Fibroblast of lung (primary cell): ENCODE results near the gene SPDYE3. TPM values are rescaled to one million over a fixed set of nuclear protein-coding genes. Genes with fewer than 3 reads are reported as not detected.
"Not testable (repeated sequence)": the region's sequence is repeated elsewhere in the genome, so short reads cannot be mapped to it uniquely, and the experiment has no call there.

Experiments
- DNase-seq, 2 donors: peaks; one replicate each; pipeline versions ENCODE4 v3.0.0 to v3.0.0-alpha.2; 2010; ENCODE audit warnings: low read depth in 2 of 2
- H2AFZ ChIP-seq: 2 replicates; pipeline ENCODE4 v1.5.1; 2012; ENCODE audit warnings: low read length, control low read depth, inconsistent platforms
- H3K27ac ChIP-seq: 2 replicates; pipeline ENCODE4 v1.5.1; 2011; ENCODE audit warnings: low read length, control low read depth; ENCODE audit not compliant: insufficient read depth
- H3K27me3 ChIP-seq: 2 replicates; pipeline ENCODE4 v1.5.1; 2011; ENCODE audit warnings: mild to moderate bottlenecking, low read length; ENCODE audit not compliant: control insufficient read depth, insufficient read depth
- H3K36me3 ChIP-seq: 2 replicates; pipeline ENCODE4 v1.5.1; 2011; ENCODE audit warnings: low read length; ENCODE audit not compliant: control insufficient read depth, insufficient read depth
- H3K4me1 ChIP-seq: 2 replicates; pipeline ENCODE4 v1.5.1; 2011; ENCODE audit warnings: low read length; ENCODE audit not compliant: control insufficient read depth, insufficient read depth; ENCODE audit errors: extremely low read depth
- H3K4me2 ChIP-seq: 2 replicates; pipeline ENCODE4 v1.5.1; 2011; ENCODE audit warnings: low read length, control low read depth; ENCODE audit not compliant: insufficient read depth; ENCODE audit errors: extremely low read depth
- H3K4me3 ChIP-seq, 4 experiments: fragments of 200-600 bp in 1 of 4; sonication (generic) in 1 of 4; replicated peaks in 1 of 4; 2 replicates each; pipeline ENCODE4 v1.5.1; 2011 to 2016; ENCODE audit warnings: low read length in 4 of 4, low read depth in 3 of 4, mild to moderate bottlenecking in 3 of 4, control low read depth in 2 of 4, inconsistent platforms in 1 of 4, mixed read lengths in 1 of 4; ENCODE audit not compliant: insufficient read depth in 1 of 4; ENCODE audit errors: control extremely low read depth in 1 of 4
- H3K79me2 ChIP-seq: 2 replicates; pipeline ENCODE4 v1.5.1; 2012; ENCODE audit warnings: mild to moderate bottlenecking, low read length, inconsistent platforms; ENCODE audit not compliant: control insufficient read depth, insufficient read depth
- H3K9ac ChIP-seq: 2 replicates; pipeline ENCODE4 v1.5.1; 2011; ENCODE audit warnings: mild to moderate bottlenecking, low read length, control low read depth; ENCODE audit not compliant: insufficient read depth
- H3K9me3 ChIP-seq: 2 replicates; pipeline ENCODE4 v1.5.1; 2012; ENCODE audit warnings: low read depth, low read length; ENCODE audit not compliant: control insufficient read depth, insufficient read depth
- H4K20me1 ChIP-seq: 2 replicates; pipeline ENCODE4 v1.5.1; 2011; ENCODE audit warnings: low read length; ENCODE audit not compliant: control insufficient read depth, insufficient read depth; ENCODE audit errors: extremely low read depth
- EZH2 ChIP-seq: IDR thresholded peaks from 2 replicates; pipeline ENCODE4 v1.5.1; 2012; ENCODE audit warnings: low read length, control low read depth, mild to moderate bottlenecking; ENCODE audit errors: missing control alignments
- polyA plus RNA-seq, 2 donors: library from polyadenylated mRNA; depleted of rRNA in 1 of 2; stranded (reverse) in 1 of 2; unstranded in 1 of 2; fragments of >200 nt; gene quantifications; 2 replicates each; pipeline ENCODE4 v1.2.1, GENCODE V29; 2011 to 2012; ENCODE audit warnings: missing spikeins in 1 of 2
- total RNA-seq: library from RNA; depleted of rRNA; stranded (reverse); fragments of >200 nt; gene quantifications from 2 replicates; pipeline ENCODE4 v1.2.1, GENCODE V29; 2014
- TF ChIP-seq, protein P1 (sequence below), 2 donors: IDR thresholded peaks in 1 of 2; conservative IDR thresholded peaks in 1 of 2; 1 replicate in 1 of 2; 2 replicates in 1 of 2; pipeline ENCODE4 v1.5.1; 2011 to 2012; ENCODE audit warnings: low read length in 2 of 2, control low read depth in 1 of 2, inconsistent platforms in 1 of 2, low read depth in 1 of 2, mild to moderate bottlenecking in 1 of 2

The SPDYE3 gene
- total and polyA plus RNA-seq, 2 donors (not counting 1 experiment from before 2014, with no cell fraction given), result not detected

GRCh38 chr7:100360135-100360854, 52.8 kb downstream of the SPDYE3 start:
- H3K9me3 ChIP-seq, result no peaks in the 10 kb centered on the region
- no peaks in the 10 kb centered on the region for H3K27me3 ChIP-seq
- TF ChIP-seq, protein P1, sequence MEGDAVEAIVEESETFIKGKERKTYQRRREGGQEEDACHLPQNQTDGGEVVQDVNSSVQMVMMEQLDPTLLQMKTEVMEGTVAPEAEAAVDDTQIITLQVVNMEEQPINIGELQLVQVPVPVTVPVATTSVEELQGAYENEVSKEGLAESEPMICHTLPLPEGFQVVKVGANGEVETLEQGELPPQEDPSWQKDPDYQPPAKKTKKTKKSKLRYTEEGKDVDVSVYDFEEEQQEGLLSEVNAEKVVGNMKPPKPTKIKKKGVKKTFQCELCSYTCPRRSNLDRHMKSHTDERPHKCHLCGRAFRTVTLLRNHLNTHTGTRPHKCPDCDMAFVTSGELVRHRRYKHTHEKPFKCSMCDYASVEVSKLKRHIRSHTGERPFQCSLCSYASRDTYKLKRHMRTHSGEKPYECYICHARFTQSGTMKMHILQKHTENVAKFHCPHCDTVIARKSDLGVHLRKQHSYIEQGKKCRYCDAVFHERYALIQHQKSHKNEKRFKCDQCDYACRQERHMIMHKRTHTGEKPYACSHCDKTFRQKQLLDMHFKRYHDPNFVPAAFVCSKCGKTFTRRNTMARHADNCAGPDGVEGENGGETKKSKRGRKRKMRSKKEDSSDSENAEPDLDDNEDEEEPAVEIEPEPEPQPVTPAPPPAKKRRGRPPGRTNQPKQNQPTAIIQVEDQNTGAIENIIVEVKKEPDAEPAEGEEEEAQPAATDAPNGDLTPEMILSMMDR (conservative IDR thresholded peaks at IDR 0.05 in 1 of 2, IDR thresholded peaks at IDR 0.05 in 1 of 2; ENCODE audit: low read depth in 1 of 2, low read length in 2 of 2), result no peak
- TF ChIP-seq EZH2, result no peak
- H4K20me1 ChIP-seq, result no peaks in the 10 kb centered on the region
- H3K27ac ChIP-seq, result no peak overlapping the region
- no peak overlapping the region for H3K9ac ChIP-seq
- H3K4me1 ChIP-seq, result no peaks in the 10 kb centered on the region
- H2AFZ ChIP-seq, result no peak overlapping the region
- peaks cover 23% of the 10 kb centered on the region for H3K36me3 ChIP-seq
- no peak overlapping the region for H3K4me2 ChIP-seq
- H3K4me3 ChIP-seq, result no peak overlapping the region
- H3K79me2 ChIP-seq, result no peaks in the 10 kb centered on the region
- DNase-seq, result no peak

- H4K20me1 ChIP-seq, result no peaks in the 10 kb centered on the region
- no peaks in the 10 kb centered on the region for H3K9me3 ChIP-seq
- H3K4me1 ChIP-seq, result no peaks in the 10 kb centered on the region
- TF ChIP-seq EZH2, result no peak
- TF ChIP-seq, protein P1 (conservative IDR thresholded peaks at IDR 0.05 in 1 of 2, IDR thresholded peaks at IDR 0.05 in 1 of 2; ENCODE audit: low read depth in 1 of 2, low read length in 2 of 2), result no peak
- no peaks in the 10 kb centered on the region for H3K79me2 ChIP-seq
- DNase-seq, result no peak
- H3K27ac ChIP-seq, result no peak overlapping the region
- H3K36me3 ChIP-seq, result peaks cover 17% of the 10 kb centered on the region
- no peak overlapping the region for H2AFZ ChIP-seq
- no peak overlapping the region for H3K4me3 ChIP-seq
- H3K9ac ChIP-seq, result no peak overlapping the region
- no peaks in the 10 kb centered on the region for H3K27me3 ChIP-seq
- no peak overlapping the region for H3K4me2 ChIP-seq
Measured at GRCh38 chr7:100363098-100363497, 55.6 kb downstream of the SPDYE3 start.

GRCh38 chr7:100363797-100364196, 56.3 kb downstream of the SPDYE3 start:
- DNase-seq, H3K27me3 ChIP-seq, H2AFZ ChIP-seq, H4K20me1 ChIP-seq, H3K9me3 ChIP-seq, H3K9ac ChIP-seq, H3K4me1 ChIP-seq, H3K4me3 ChIP-seq, H3K27ac ChIP-seq, H3K79me2 ChIP-seq, H3K4me2 ChIP-seq: not testable (repeated sequence)
- peaks cover 19% of the 10 kb centered on the region for H3K36me3 ChIP-seq
